GM18505 (cell line): Measurements from ENCODE around the gene SCIN.
"Not testable (repeated sequence)": the region's sequence is repeated elsewhere in the genome, so short reads cannot be mapped to it uniquely, and the experiment has no call there.

ENCODE experiments used
- ATAC-seq: cut with Tn5 transposase; IDR thresholded peaks from one replicate; pipeline ENCODE4 v1.9.1; 2021; ENCODE audit not compliant: unreplicated experiment
- POLR2A ChIP-seq: IDR thresholded peaks from 4 replicates; pipeline ENCODE4 v1.6.1; 2011; ENCODE audit warnings: borderline replicate concordance; ENCODE audit not compliant: insufficient read depth, insufficient read length; ENCODE audit errors: extremely low read depth

Gene SCIN

GRCh38 chr7:12554351-12554750 lies 16.2 kb upstream of the SCIN start:
- TF ChIP-seq POLR2A: no peak
- no peak for ATAC-seq

- no peak for ATAC-seq
- no peak for TF ChIP-seq POLR2A
Measured at GRCh38 chr7:12554872-12555271, 15.6 kb upstream of the SCIN start.

GRCh38 chr7:12555695-12556094 lies 14.8 kb upstream of the SCIN start:
- ATAC-seq: not testable (repeated sequence)

- ATAC-seq: not testable (repeated sequence)
Measured at GRCh38 chr7:12556139-12556792, 14.3 kb upstream of the SCIN start.

GRCh38 chr7:12557282-12557681 lies 13.2 kb upstream of the SCIN start:
- no peak for TF ChIP-seq POLR2A
- no peak for ATAC-seq

GRCh38 chr7:12564996-12565764 lies 5.3 kb upstream of the SCIN start:
- no peak for ATAC-seq
- TF ChIP-seq POLR2A: no peak

DNA sequence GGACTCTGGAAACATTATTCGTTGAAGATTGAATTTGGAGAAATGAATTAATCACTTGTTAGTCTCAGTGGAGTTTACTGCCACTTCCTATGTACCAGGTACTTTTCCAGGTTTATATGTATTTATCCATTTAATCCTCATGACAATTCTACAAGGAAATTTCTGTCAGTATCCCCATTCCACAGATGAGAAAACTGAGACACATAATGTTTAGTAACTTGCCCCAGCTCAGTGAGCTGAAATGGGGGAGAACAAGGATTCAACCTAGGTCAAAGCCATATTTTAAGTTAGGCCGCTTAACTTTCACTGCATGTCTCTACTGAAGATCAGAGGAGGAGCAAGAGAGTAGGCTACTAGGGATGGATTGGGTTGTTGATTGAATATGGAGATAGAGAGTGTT lies 4.6 kb upstream of the SCIN start:
- no peak for ATAC-seq
- TF ChIP-seq POLR2A: no peak

DNA sequence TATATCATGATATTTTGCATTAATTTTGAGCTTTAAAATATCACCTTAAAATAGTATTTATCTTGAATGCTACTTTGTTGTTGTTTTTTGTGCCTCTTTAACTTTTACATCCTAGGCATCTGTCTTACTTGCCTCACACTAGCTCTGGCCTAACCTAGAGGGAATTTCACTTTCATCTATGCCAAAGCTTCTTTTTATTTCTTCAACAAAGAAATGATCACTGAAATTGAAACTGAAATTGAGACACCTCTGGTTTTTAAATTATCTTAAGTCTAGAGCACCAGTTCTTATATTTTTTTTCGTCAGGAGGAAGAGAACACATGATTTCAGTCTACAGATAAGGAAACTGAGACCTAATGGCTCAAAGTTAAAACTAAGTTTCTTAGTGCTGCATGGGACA lies 3.5 kb upstream of the SCIN start:
- peak; percentile 84 for ATAC-seq
- TF ChIP-seq POLR2A: no peak

DNA sequence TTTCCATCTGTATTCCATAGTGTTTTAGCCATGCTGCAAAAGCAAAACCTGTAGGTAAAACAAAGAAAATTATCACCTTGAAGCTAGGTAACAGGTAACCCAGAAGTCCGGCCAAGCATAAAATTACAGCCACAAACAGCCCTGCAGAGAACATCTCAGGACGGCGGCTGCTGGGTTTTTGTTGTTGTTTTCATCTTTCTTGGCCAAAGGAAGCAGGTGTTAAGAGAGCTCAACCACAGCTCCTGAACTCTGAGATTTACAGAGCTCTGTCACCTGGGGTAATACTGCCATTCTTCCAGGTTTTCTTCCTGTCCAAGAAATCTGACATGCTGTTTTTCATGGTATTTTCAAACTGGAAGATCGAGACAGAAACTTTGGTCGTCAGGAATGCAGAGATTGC lies 847 bp upstream of the SCIN start:
- ATAC-seq: no peak
- TF ChIP-seq POLR2A: no peak

DNA sequence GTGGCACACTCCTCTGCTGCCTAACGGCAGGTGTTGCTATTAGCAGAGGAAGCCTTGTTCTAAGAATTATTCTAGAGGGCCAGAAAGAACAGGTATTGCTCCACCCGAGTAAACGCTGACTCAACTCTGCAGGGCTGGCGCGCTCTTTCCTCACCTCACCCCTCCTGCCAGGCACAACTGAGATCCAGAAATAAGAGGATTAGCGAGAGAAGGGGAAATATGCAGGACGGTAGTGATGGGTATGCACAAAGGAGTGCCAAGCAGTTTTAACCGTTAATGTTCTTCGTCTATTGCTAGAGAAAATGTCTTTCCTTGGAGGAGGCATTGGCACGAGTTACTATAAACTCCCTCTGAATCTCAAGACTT lies 369 bp upstream of the SCIN start:
- TF ChIP-seq POLR2A: no peak
- ATAC-seq: no peak

GRCh38 chr7:12571691-12572090 lies 1.2 kb downstream of the SCIN start:
- ATAC-seq: no peak
- no peak for TF ChIP-seq POLR2A

DNA sequence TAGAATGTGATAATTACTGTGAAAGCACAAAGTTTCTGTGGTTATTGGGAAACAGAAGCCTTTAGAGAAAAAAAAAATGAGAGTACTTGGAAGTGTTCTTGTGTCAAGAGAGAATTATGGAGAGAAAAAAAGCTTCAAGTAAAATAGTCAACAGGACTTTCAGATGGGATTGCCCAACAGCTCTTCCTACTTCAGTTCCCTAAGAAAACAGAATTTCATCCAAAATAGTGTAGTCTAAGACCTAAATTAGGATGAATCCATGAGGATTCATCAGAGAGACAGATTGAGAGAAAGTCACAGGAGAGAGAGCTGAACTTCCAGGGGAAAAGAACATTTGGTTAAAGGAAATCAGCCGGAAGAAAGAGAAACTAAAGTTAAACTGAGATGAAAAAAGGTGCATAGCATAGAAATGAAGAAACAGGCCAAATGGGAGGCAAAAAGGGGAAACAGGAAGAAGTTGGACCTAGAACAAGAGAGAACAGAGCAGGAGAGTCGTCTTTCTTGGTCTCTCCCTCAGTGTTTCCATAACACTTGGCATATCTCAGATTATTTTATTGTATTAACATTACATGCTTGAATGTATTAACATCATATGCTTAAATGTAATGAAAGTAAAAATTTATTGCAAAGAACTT lies 2.5 kb downstream of the SCIN start:
- ATAC-seq: no peak
- TF ChIP-seq POLR2A: no peak

GRCh38 chr7:12573885-12574284 lies 3.4 kb downstream of the SCIN start:
- no peak for TF ChIP-seq POLR2A
- no peak for ATAC-seq

DNA sequence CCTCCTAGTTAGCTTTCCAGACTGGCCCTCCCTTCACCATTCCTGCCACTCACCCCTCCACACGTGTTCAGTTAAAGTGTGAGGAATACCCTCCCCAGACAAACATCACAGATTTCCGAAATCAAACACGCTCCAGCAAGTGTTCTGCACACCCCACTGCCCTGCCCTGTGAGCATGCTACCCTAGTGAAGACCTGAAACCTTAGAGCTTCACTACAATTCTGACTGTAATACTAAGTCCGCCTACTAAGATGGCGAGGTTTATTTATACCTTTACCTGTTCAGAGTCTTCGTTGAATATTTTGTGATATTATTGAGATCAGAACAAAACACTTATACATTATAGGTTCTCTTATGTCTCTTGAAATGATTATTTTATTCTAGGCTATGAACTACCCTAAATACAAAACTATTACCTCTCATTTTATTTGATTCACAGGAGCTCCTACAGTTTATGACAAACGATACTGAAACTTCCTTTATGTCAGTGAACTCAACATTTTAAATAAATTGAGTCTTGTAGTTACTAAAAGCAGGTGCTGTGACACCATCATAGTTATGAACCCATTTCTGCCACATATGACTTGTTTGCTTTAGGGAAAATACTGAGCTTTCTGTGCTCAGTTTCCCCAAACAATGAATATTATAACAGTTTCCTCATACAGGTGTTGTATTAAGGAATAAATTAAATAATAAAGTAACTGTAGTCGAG lies 8.6 kb downstream of the SCIN start:
- TF ChIP-seq POLR2A: no peak
- ATAC-seq: peak; percentile 68

- no peak for ATAC-seq
- TF ChIP-seq POLR2A: no peak
Measured at GRCh38 chr7:12581897-12582296, 11.4 kb downstream of the SCIN start.
